Peyer's patch (tissue), 4 donors: ENCODE measurements around the gene EBF4.

Experiments used
- POLR2A ChIP-seq, 2 donors: fragments of 450-650 bp; IDR thresholded peaks; one replicate each; pipeline ENCODE4 v1.5.1; 2017; ENCODE audit warnings: antibody characterized with exemption in 2 of 2, mild to moderate bottlenecking in 2 of 2, moderate library complexity in 2 of 2
- TF ChIP-seq, protein P1 (sequence below), 6 experiments: fragments of 450-650 bp in 4 of 6; fragments of 200-600 bp in 2 of 6; sonication (generic) in 1 of 6; IDR thresholded peaks; one replicate each; pipeline ENCODE4 v1.5.1; 2017 to 2019; ENCODE audit warnings: antibody characterized with exemption in 6 of 6, mild to moderate bottlenecking in 3 of 6, moderate library complexity in 1 of 6

DNA sequence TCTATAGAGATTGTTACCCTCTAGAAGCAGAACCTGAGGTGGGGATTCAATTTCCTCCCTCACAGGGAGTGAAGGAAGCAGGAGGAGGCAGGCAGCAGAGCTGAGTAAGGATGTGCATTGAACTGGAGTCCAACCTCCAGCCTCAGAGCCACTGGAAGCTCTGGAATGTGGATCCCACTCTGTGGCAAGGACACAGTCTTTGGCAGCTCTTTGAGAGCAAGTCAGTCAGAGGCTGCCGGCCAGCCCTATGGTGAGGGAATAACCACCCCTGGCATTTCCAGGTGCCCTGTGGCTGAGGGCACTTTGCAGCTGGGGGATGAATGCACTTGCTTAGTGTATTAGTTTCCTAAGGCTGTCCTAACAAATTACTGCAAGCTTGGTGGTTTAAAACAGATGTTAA lies 37.2 kb downstream of the EBF4 start:
- TF ChIP-seq POLR2A (IDR thresholded peaks at IDR 0.05): no peak
- TF ChIP-seq, protein P1, sequence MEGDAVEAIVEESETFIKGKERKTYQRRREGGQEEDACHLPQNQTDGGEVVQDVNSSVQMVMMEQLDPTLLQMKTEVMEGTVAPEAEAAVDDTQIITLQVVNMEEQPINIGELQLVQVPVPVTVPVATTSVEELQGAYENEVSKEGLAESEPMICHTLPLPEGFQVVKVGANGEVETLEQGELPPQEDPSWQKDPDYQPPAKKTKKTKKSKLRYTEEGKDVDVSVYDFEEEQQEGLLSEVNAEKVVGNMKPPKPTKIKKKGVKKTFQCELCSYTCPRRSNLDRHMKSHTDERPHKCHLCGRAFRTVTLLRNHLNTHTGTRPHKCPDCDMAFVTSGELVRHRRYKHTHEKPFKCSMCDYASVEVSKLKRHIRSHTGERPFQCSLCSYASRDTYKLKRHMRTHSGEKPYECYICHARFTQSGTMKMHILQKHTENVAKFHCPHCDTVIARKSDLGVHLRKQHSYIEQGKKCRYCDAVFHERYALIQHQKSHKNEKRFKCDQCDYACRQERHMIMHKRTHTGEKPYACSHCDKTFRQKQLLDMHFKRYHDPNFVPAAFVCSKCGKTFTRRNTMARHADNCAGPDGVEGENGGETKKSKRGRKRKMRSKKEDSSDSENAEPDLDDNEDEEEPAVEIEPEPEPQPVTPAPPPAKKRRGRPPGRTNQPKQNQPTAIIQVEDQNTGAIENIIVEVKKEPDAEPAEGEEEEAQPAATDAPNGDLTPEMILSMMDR (IDR thresholded peaks at IDR 0.05): no peak
